ENCODE results near the gene MICU1.

- peak in 1 of 3 donors; percentile 22 for TF ChIP-seq POLR2AphosphoS5 (IDR thresholded peaks at IDR 0.05)
- no peak for TF ChIP-seq CTCF (IDR thresholded peaks at IDR 0.05)
- no peak for TF ChIP-seq POLR2A (IDR thresholded peaks at IDR 0.05)
These were observed 218.4 kb downstream of the MICU1 start for GRCh38 chr10:72407471-72407870.
